GM23338 (cell line): ENCODE data around the gene EYS. TPM values are rescaled to one million over a fixed set of nuclear protein-coding genes. Genes with fewer than 3 reads are reported as not detected.

Source experiments
- ATAC-seq: fragments of 200-7000 bp; cut with Tn5 transposase; 3 replicates; pipeline ENCODE4 v1.9.1; 2020
- DNase-seq: peaks from one replicate; pipeline ENCODE4 v3.0.0-alpha.2; 2015; ENCODE audit warnings: low spot score
- H2AFZ ChIP-seq: fragments of 200-600 bp; sonication (generic); 2 replicates; pipeline ENCODE4 v1.8.0; 2016; ENCODE audit warnings: antibody characterized with exemption, mild to moderate bottlenecking, moderate library complexity
- H3F3A ChIP-seq: fragments of 200-600 bp; sonication (generic); replicated peaks from 2 replicates; pipeline ENCODE4 v1.8.0; 2017; ENCODE audit warnings: antibody characterized with exemption, mixed run types, low read depth
- H3K27ac ChIP-seq: fragments of 200-600 bp; sonication (generic); 2 replicates; pipeline ENCODE4 v1.6.1; 2016; ENCODE audit warnings: low read depth
- H3K27me3 ChIP-seq: fragments of 200-600 bp; sonication (generic); 2 replicates; pipeline ENCODE4 v1.8.0; 2016; ENCODE audit warnings: mild to moderate bottlenecking, mixed run types, moderate library complexity; ENCODE audit not compliant: insufficient read depth
- H3K36me3 ChIP-seq: fragments of 200-600 bp; sonication (generic); 2 replicates; pipeline ENCODE4 v1.8.0; 2016; ENCODE audit warnings: mild to moderate bottlenecking; ENCODE audit not compliant: insufficient read depth
- H3K4me1 ChIP-seq: fragments of 200-600 bp; sonication (generic); 2 replicates; pipeline ENCODE4 v1.8.0; 2016; ENCODE audit warnings: mild to moderate bottlenecking, moderate library complexity; ENCODE audit not compliant: insufficient read depth
- H3K4me2 ChIP-seq: fragments of 200-600 bp; sonication (generic); 2 replicates; pipeline ENCODE4 v1.7.1; 2017; ENCODE audit warnings: mixed run types
- H3K4me3 ChIP-seq: fragments of 200-600 bp; sonication (generic); 2 replicates; pipeline ENCODE4 v1.6.1; 2016; ENCODE audit warnings: mixed run types
- H3K79me2 ChIP-seq: fragments of 200-600 bp; sonication (generic); replicated peaks from 2 replicates; pipeline ENCODE4 v1.8.0; 2017; ENCODE audit warnings: mild to moderate bottlenecking; ENCODE audit not compliant: insufficient read depth
- H3K9me2 ChIP-seq: fragments of 200-600 bp; sonication (generic); 2 replicates; pipeline ENCODE4 v1.8.0; 2017; ENCODE audit not compliant: insufficient read depth
- H4K20me1 ChIP-seq: fragments of 200-600 bp; sonication (generic); replicated peaks from 2 replicates; pipeline ENCODE4 v1.8.0; 2017; ENCODE audit warnings: mild to moderate bottlenecking; ENCODE audit not compliant: insufficient read depth
- H3K27ac Mint-ChIP-seq: 2 replicates; pipeline ENCODE4 v1.8.0; 2020; ENCODE audit warnings: inconsistent platforms, mild to moderate bottlenecking, moderate library complexity, mixed read lengths
- H3K27me3 Mint-ChIP-seq: 3 replicates; pipeline ENCODE4 v1.8.0; 2022; ENCODE audit warnings: low read depth, mild to moderate bottlenecking, moderate library complexity, mixed read lengths, inconsistent platforms; ENCODE audit not compliant: insufficient read depth, poor library complexity
- H3K36me3 Mint-ChIP-seq: 3 replicates; pipeline ENCODE4 v1.8.0; 2021; ENCODE audit warnings: low read depth, mild to moderate bottlenecking, inconsistent platforms, moderate library complexity, mixed read lengths
- H3K4me1 Mint-ChIP-seq: 3 replicates; pipeline ENCODE4 v1.8.0; 2020; ENCODE audit warnings: mild to moderate bottlenecking, inconsistent platforms, mixed read lengths
- H3K4me3 Mint-ChIP-seq: 3 replicates; pipeline ENCODE4 v1.8.0; 2021; ENCODE audit warnings: moderate library complexity, mild to moderate bottlenecking, inconsistent platforms, mixed read lengths
- H3K9me3 Mint-ChIP-seq: 3 replicates; pipeline ENCODE4 v1.8.0; 2020; ENCODE audit warnings: moderate library complexity, mild to moderate bottlenecking, inconsistent platforms, mixed read lengths
- ETS1 ChIP-seq: IDR thresholded peaks from 2 replicates; pipeline ENCODE4 v1.6.1; 2016; ENCODE audit warnings: antibody characterized with exemption
- EZH2 ChIP-seq: fragments of 200-600 bp; sonication (generic); IDR thresholded peaks from one replicate; pipeline ENCODE4 v1.8.0; 2017; ENCODE audit warnings: antibody characterized with exemption, mild to moderate bottlenecking, low read depth; ENCODE audit not compliant: unreplicated experiment
- EZH2phosphoT487 ChIP-seq: fragments of 200-600 bp; sonication (generic); IDR thresholded peaks from one replicate; pipeline ENCODE4 v1.8.1; 2018; ENCODE audit warnings: antibody characterized with exemption; ENCODE audit not compliant: unreplicated experiment
- JUNB ChIP-seq: IDR thresholded peaks from one replicate; pipeline ENCODE4 v1.6.1; 2016; ENCODE audit warnings: antibody characterized with exemption; ENCODE audit not compliant: unreplicated experiment
- POLR2AphosphoS5 ChIP-seq: IDR thresholded peaks from 2 replicates; pipeline ENCODE4 v1.6.1; 2016; ENCODE audit warnings: antibody characterized with exemption, low read depth
- REST ChIP-seq: IDR thresholded peaks from one replicate; pipeline ENCODE4 v1.6.1; 2018; ENCODE audit warnings: antibody characterized with exemption; ENCODE audit not compliant: unreplicated experiment
- ZNF462 ChIP-seq: fragments of 250-450 bp; sonication (Bioruptor Pico); IDR thresholded peaks from 2 replicates; pipeline ENCODE4 v1.5.0; 2020; ENCODE audit warnings: mild to moderate bottlenecking, moderate library complexity
- polyA plus RNA-seq: library from polyadenylated mRNA; unstranded; fragments of >200 nt; fragmentation: Nextera tagmentation; extraction: Ambion mirVana; gene quantifications from 2 replicates; pipeline ENCODE4 v1.2.1, GENCODE V29; 2016
- total RNA-seq: library from RNA; depleted of rRNA; stranded (reverse); fragments of >200 nt; shearing (Covaris generic); gene quantifications from 2 replicates; pipeline ENCODE4 v1.2.3, GENCODE V29; 2014

The EYS gene
- total and polyA plus RNA-seq, 2 experiments from 2014 or later, result 0.38 to 0.52 TPM

GRCh38 chr6:64895945-64896344, 811.1 kb downstream of the EYS start (continued):
- TF ChIP-seq ZNF462, result no peak

DNA sequence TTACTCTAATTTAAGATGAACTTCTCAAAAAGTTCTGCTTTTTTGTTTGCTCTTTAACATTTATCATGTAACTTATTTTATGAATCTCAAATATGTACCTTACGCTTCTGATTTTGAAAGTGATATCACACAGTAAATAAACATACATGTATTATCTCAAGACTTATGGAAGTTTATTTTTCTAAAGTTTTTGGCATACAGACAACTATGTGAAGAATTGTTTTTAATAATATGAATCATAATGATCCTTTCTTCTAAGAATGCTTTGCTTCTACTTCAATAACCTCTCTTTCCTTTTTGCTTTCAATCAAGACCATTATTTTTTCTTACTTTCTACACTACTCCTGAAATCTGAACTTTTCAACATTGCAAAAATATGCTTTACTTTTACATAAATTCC, 816.4 kb downstream of the EYS start:
- Histone ChIP-seq H3K36me3 (no peaks in the 10 kb centered on the region), H3F3A (no peaks in the 10 kb centered on the region), H3K27me3 (no peaks in the 10 kb centered on the region), H3K27ac (peak overlapping the region; percentile 23), H3K9me2 (no peaks in the 10 kb centered on the region), H2AFZ (no peak overlapping the region), H3K4me1 (peaks cover 35% of the 10 kb centered on the region), H4K20me1 (no peaks in the 10 kb centered on the region), H3K79me2 (no peaks in the 10 kb centered on the region), H3K4me3 (0 out of 2 replicates have a peak overlapping the region, but pooled peaks have one; percentile 3), H3K4me2 (peak overlapping the region; percentile 58)
- peaks cover 2% of the 10 kb centered on the region for H3K27me3 Mint-ChIP-seq
- H3K4me1 Mint-ChIP-seq, result peaks cover 43% of the 10 kb centered on the region
- DNase-seq (no peak), ATAC-seq (no peak)
- peak overlapping the region; percentile 74 for H3K27ac Mint-ChIP-seq
- no peaks in the 10 kb centered on the region; the same call in 2 of the 3 replicates for H3K36me3 Mint-ChIP-seq
- no peaks in the 10 kb centered on the region for H3K9me3 Mint-ChIP-seq
- H3K4me3 Mint-ChIP-seq, result peak overlapping the region; percentile 39; the same call in 2 of the 3 replicates
- TF ChIP-seq POLR2AphosphoS5 (no peak), EZH2phosphoT487 (no peak), ETS1 (no peak), REST (no peak), EZH2 (no peak), JUNB (no peak)
